ENCODE measurements around the gene NSG2.

- TF ChIP-seq, protein P1, sequence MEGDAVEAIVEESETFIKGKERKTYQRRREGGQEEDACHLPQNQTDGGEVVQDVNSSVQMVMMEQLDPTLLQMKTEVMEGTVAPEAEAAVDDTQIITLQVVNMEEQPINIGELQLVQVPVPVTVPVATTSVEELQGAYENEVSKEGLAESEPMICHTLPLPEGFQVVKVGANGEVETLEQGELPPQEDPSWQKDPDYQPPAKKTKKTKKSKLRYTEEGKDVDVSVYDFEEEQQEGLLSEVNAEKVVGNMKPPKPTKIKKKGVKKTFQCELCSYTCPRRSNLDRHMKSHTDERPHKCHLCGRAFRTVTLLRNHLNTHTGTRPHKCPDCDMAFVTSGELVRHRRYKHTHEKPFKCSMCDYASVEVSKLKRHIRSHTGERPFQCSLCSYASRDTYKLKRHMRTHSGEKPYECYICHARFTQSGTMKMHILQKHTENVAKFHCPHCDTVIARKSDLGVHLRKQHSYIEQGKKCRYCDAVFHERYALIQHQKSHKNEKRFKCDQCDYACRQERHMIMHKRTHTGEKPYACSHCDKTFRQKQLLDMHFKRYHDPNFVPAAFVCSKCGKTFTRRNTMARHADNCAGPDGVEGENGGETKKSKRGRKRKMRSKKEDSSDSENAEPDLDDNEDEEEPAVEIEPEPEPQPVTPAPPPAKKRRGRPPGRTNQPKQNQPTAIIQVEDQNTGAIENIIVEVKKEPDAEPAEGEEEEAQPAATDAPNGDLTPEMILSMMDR (IDR thresholded peaks at IDR 0.05) = no peak
- no peak for TF ChIP-seq EZH2 (IDR thresholded peaks at IDR 0.05; ENCODE audit: borderline replicate concordance, insufficient read depth, low read depth, low read length, poor library complexity, severe bottlenecking)
These were observed 39.2 kb downstream of the NSG2 start for GRCh38 chr5:174084691-174085154.

Measured in B cell (primary cell).